HFFc6 (cell line): ENCODE data around the gene C10orf105. TPM values are rescaled to one million over a fixed set of nuclear protein-coding genes. Genes with fewer than 3 reads are reported as not detected.

Experiments
- DNase-seq: peaks from one replicate; pipeline ENCODE4 v3.0.0-alpha.2; 2018
- H3K27ac Mint-ChIP-seq: 2 replicates; pipeline ENCODE4 v1.8.0; 2020; ENCODE audit warnings: mild to moderate bottlenecking, mixed read lengths
- H3K27me3 Mint-ChIP-seq: 2 replicates; pipeline ENCODE4 v1.8.0; 2021; ENCODE audit warnings: mild to moderate bottlenecking, moderate library complexity, mixed read lengths; ENCODE audit not compliant: insufficient read depth
- H3K36me3 Mint-ChIP-seq: 2 replicates; pipeline ENCODE4 v1.8.0; 2021; ENCODE audit warnings: low read depth, mixed read lengths
- H3K4me1 Mint-ChIP-seq: 2 replicates; pipeline ENCODE4 v1.8.0; 2020; ENCODE audit warnings: low read depth, mixed read lengths
- H3K4me3 Mint-ChIP-seq: 2 replicates; pipeline ENCODE4 v1.8.0; 2020; ENCODE audit warnings: mild to moderate bottlenecking, moderate library complexity, mixed read lengths
- H3K9me3 Mint-ChIP-seq: 2 replicates; pipeline ENCODE4 v1.8.0; 2020; ENCODE audit warnings: mild to moderate bottlenecking, mixed read lengths
- total RNA-seq, 6 experiments: library from RNA; stranded (reverse); fragmentation: NEBNext Ultra II Directional; extraction: Animal tissue kit (Norgen Biotek cat#: 25700); gene quantifications; 2 replicates in 1 of 6; 3 replicates in 5 of 6; pipeline ENCODE4 v1.2.3, GENCODE V29; 2021
- TF ChIP-seq, protein P1 (sequence below): fragments of 200-600 bp; sonication (generic); IDR thresholded peaks from 2 replicates; pipeline ENCODE4 v1.5.0; 2021; ENCODE audit warnings: antibody characterized with exemption, mild to moderate bottlenecking

Gene C10orf105
- total RNA-seq, 6 experiments from 2014 or later = not detected

DNA sequence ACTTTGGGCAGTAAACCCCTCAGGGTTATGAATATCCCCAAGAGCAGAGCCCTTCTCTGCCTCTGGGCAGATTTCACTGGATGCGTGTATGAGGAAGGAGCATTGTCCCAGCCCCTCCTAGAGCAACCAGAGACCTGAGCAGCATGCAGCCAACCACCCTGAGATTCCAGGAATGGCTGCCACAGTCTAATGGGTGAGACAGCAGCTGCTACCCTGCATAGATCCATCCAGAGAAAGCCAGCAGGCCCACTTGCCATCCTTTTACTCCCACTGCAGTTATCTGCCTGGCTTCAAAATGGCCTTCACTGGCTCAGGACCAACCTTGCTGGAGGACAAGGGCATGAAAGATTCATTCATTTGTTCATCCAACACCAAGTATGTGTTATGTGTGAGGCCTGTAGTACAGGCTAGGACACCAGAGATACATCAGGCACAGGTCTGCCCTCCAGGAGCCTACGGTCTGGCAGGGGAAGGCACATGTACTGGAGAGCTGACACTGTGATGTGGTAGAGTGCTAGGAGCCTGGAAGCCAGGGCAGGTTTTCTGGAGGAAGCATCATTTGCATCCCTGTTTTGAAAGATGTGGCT, 26.2 kb upstream of the C10orf105 start:
- TF ChIP-seq, protein P1, sequence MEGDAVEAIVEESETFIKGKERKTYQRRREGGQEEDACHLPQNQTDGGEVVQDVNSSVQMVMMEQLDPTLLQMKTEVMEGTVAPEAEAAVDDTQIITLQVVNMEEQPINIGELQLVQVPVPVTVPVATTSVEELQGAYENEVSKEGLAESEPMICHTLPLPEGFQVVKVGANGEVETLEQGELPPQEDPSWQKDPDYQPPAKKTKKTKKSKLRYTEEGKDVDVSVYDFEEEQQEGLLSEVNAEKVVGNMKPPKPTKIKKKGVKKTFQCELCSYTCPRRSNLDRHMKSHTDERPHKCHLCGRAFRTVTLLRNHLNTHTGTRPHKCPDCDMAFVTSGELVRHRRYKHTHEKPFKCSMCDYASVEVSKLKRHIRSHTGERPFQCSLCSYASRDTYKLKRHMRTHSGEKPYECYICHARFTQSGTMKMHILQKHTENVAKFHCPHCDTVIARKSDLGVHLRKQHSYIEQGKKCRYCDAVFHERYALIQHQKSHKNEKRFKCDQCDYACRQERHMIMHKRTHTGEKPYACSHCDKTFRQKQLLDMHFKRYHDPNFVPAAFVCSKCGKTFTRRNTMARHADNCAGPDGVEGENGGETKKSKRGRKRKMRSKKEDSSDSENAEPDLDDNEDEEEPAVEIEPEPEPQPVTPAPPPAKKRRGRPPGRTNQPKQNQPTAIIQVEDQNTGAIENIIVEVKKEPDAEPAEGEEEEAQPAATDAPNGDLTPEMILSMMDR = no peak
- no peak for DNase-seq
- no peaks in the 10 kb centered on the region for H3K36me3 Mint-ChIP-seq
- H3K27ac Mint-ChIP-seq = no peak overlapping the region
- peaks cover 6% of the 10 kb centered on the region; the same call in 1 of the 2 replicates for H3K4me1 Mint-ChIP-seq
- H3K27me3 Mint-ChIP-seq = peaks cover 7% of the 10 kb centered on the region
- no peak overlapping the region for H3K4me3 Mint-ChIP-seq
- H3K9me3 Mint-ChIP-seq = no peaks in the 10 kb centered on the region

DNA sequence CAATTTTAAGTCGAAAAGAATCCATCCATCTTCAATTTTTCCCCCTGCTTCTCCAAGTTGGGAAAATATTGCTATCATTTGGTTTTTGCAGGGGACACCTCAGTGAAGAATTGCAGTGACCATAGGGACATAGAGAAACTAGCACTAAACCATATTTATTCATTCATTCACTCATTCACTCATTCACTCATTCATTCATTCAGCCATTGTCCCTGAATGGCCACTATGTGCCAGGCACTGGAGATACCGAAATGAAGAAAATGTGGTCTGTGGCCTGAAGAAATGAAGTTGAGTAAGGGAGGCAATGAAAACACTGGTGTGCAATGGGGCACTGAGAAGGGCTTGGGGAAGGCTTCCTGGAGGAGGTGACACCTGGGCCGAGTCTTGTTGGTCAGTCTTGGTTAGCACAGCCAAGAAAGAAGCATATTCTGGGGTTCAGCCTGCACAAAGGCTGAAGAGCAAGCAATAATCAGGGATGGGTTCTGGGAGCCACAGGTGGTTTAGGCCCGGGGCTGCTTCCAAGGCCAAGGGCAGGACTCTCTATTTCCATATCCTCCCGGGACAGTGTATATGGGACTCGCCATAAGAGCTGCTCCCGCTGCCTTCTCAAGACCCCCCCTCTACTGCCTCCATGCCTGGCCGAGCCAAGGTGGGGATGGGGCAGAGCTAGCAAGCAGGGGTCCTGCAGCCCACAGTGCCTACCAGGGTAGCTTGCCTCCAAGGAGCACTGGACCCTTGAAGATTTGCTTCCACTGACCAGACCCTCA, 25.5 kb upstream of the C10orf105 start:
- no peaks in the 10 kb centered on the region for H3K9me3 Mint-ChIP-seq

GRCh38 chr10:71743866-71744265, 24.3 kb upstream of the C10orf105 start:
- DNase-seq = no peak
- peaks cover 11% of the 10 kb centered on the region for H3K4me1 Mint-ChIP-seq

More for the DNA sequence above, 25.5 kb upstream of the C10orf105 start:
- TF ChIP-seq, protein P1 = no peak
- no peak for DNase-seq
- Mint-ChIP-seq H3K4me3 (no peak overlapping the region), H3K27me3 (peaks cover 7% of the 10 kb centered on the region), H3K27ac (no peak overlapping the region), H3K4me1 (peaks cover 10% of the 10 kb centered on the region), H3K36me3 (no peaks in the 10 kb centered on the region)

GRCh38 chr10:71743089-71743838, 23.7 kb upstream of the C10orf105 start:
- TF ChIP-seq, protein P1 = no peak
- Mint-ChIP-seq H3K36me3 (no peaks in the 10 kb centered on the region), H3K4me1 (peaks cover 7% of the 10 kb centered on the region), H3K9me3 (no peaks in the 10 kb centered on the region), H3K27me3 (peaks cover 7% of the 10 kb centered on the region), H3K27ac (no peak overlapping the region), H3K4me3 (no peak overlapping the region)
- DNase-seq = no peak

More at GRCh38 chr10:71743866-71744265, 24.3 kb upstream of the C10orf105 start:
- TF ChIP-seq, protein P1 = no peak
- Mint-ChIP-seq H3K9me3 (no peaks in the 10 kb centered on the region), H3K27me3 (peaks cover 7% of the 10 kb centered on the region), H3K27ac (no peak overlapping the region), H3K4me3 (no peak overlapping the region), H3K36me3 (no peaks in the 10 kb centered on the region)

DNA sequence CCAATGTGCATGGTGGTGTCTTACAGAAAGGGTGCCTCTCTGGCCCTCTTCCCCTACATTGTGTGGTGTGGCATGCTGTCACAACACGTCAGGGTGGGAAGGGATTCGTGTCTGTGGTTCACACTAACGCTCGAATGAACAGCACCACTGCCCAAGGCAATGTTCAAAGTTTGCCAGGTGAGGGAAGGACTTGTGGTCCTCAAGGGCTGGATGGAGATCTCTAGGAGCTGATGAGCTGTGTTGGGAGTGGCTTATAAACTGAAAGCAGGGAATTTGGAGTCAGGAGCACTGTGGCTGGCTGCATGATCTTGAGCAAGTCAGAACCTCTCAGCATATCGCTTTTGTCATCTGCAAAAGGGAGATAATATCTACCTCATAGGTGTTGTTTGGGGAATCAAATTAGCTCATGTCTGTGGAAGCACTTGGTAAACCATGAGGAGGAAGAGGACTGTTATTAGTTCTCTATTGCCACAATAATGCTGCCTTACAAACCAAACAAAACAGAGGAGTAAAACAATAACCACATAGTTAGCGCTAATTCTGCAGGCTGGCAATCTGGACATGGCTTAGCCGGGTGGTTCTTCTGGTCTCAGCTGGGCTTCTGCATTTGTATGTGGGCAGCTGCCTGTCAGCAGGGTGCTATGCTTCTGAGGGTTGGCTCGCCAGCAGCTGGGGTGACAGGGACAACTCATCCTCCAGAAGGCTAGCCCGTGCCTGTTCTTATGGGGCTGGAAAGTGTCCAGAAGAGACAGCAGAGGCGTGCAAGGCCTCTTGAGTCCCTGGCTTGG, 22.9 kb upstream of the C10orf105 start:
- H3K4me3 Mint-ChIP-seq = no peak overlapping the region

More for the DNA sequence above, 22.9 kb upstream of the C10orf105 start:
- TF ChIP-seq, protein P1 = no peak
- Mint-ChIP-seq H3K9me3 (no peaks in the 10 kb centered on the region), H3K4me1 (peaks cover 7% of the 10 kb centered on the region), H3K36me3 (no peaks in the 10 kb centered on the region), H3K27ac (no peak overlapping the region), H3K27me3 (peaks cover 9% of the 10 kb centered on the region)
- DNase-seq = no peak
